Erythroblast (primary cell): Measurements from ENCODE around the gene PPARD.

Source experiments
- DNase-seq, 2 experiments: peaks; one replicate each; lab custom pipeline; 2025; lab: John Stamatoyannopoulos, UW
- GATA1 ChIP-seq: IDR thresholded peaks from 2 replicates; pipeline ENCODE4 v1.6.1; 2011; ENCODE audit warnings: low read depth, mild to moderate bottlenecking, control low read depth, low read length, moderate library complexity
- POLR2A ChIP-seq: IDR thresholded peaks from 2 replicates; pipeline ENCODE4 v1.6.1; 2011; ENCODE audit warnings: mild to moderate bottlenecking, low read length

Gene PPARD

DNA sequence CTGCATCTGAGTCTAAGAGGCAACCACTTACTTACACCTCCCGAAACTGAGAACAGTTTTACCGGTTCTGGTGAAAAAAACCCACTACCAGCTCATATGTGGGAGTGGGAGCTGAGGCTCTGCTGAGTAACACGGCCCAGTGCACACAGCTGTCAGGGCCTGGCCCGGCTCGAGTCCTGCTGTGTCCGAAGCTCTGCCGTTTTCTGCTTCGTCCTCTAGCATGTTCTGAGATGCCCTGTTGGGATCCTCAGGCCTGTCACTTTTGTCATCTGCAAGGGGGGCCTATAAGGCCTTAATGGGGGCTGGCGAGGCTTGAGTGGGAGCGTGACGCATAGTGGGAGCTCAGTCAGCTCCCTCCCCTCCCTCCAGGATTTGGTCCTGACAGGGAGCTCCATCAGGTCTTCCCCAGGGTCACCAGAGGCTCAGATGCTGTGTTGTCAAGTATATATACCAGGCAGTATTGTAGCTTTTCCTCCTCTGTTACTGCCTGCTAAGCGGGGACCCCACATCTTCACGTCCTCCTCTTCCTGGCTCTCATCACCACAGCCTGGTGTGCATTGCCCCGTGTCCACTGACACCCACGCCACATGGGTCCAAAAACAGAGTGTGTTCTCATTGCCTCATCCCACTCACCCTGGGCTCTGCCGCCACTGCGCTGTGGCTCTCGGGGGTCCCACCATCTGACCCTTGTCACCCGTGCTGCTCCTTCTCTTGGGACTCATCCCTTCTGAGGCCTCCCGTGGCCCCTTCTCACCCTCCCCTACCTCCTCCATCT, 64.5 kb downstream of the PPARD start:
- TF ChIP-seq GATA1 = no peak
- TF ChIP-seq POLR2A = no peak
- no peak for DNase-seq

DNA sequence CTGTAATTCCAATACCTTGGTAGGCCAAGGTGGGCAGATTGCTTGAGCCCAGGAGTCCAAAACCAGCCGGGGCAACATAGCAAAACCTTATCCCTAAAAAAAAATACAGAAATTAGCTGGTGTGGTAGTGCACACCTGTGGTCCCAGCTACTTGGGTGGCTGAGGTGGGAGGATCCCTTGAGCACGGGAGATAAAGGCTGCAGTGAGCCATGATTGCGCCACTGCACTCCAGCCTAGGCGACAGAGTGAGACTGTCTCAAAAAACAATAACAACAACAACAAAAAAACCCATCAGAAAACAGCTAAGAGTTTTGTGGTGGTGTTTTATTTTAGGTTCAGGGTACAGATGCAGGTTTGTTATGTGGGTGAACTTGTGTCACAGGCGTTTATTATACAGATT, 66.9 kb downstream of the PPARD start:
- no peak for DNase-seq
- TF ChIP-seq GATA1 = no peak
- TF ChIP-seq POLR2A = no peak

DNA sequence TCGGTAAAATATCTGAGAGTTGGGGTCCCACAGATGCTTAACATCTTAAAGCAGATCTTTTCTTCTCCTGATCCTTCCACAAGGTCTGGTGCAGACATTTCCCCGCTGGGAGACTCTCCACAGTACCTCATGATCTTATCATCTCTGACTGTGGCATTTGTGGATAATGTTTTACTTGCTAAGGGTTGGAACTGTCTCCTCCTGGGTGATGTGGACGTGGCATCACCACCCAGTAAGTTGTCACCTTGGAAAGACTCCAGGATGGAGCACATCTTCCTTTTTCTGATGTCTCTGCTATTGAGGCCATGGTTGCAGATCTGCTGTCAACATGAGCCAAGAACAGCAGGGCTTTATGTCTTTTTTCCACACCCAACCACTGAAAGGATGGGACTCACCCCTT, 67.8 kb downstream of the PPARD start:
- TF ChIP-seq POLR2A (no peak), GATA1 (no peak)
- DNase-seq = no peak

DNA sequence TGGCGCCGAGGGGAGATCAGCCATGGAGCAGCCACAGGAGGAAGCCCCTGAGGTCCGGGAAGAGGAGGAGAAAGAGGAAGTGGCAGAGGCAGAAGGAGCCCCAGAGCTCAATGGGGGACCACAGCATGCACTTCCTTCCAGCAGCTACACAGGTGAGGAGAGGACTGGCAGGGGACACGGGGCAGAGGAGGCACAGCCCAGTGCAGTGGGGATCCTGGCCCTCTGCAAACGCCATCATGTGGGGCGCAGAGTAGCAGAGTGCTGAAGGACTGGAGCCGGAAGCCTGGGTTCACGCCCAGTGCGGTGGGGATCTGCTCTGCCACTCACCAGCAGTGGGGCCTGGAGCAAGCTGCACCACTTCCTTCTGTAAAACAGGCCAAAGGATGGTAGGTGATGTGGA, 68.7 kb downstream of the PPARD start:
- TF ChIP-seq GATA1 = no peak
- TF ChIP-seq POLR2A = no peak
- no peak for DNase-seq

DNA sequence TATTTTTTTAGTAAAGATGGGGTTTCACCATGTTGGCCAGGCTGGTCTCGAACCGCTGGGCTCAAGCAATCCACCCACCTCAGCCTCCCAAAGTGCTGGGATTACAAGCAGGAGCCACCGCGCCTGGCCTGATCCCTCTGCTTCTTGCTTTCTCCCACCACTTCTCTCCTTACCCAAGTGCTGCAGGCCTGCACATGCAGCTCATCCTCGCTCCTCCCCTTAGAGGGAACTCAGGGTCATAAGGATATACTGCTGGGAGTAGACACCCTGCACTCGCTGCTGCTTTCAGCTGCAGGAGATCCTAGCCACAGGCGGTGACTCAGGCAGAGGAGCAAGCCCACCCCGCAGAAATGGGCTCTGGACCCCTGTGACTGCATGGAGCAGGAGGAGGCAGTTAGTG, 69.7 kb downstream of the PPARD start:
- no peak for DNase-seq
- no peak for TF ChIP-seq GATA1
- no peak for TF ChIP-seq POLR2A

DNA sequence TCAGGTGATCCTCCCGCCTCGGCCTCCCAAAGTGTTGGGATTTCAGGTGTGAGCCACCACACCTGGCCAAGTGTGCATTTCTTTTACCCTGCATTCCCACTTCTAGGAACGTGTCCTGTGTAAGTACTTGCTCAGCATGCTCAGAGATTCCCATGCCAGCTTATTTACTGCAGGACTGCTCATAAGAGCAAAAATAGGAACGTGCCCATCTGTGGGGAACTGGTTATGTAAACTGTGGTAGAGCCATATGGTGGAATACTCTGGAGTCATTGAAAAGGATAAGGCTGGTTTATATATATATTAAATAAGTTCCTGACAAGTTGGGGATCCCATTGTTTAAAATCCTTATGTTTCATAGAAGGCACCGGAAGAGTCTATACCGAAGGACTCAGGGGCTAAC, 71.6 kb downstream of the PPARD start:
- TF ChIP-seq POLR2A = no peak
- TF ChIP-seq GATA1 = no peak
- DNase-seq = no peak

DNA sequence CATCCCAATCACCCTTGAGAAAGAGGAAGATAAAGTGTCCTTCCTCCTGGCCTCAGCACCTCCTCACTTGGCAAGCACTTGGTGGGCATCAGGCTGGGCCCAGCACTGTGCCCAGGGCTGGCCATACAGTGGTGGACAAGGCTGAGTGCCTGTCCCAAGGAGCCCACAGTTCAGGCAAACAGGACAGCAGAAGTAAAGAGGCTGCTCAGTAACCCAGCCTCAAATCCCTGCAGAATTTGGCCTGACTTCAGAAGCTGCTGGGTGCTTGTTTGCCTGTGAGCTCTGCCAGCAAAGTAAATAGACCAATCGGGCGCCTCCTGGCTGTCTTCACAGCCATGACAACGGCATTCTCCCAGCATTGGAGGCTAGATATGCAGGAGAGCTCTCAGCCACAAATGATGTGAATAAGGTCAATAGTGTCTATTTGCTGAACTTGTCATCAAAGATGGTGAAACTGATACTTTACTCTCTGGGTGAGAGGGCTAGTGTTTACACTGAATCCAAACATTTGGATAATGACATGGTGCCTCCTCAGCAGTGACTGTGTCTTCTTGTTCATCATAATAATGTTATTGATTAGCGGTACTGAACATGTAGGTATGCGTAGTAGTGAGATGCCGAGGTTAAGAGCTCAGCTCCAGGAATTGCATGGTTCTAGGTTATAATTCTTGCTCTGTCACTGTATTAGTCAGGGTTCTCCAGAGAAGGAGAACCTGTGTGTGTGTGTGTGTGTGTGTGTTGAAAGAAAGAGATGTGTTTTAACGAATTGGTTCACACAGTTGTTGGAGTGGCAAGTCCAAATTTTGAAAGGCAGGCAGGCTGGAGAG, 72.9 kb downstream of the PPARD start:
- DNase-seq = peak; percentile 42 to 46
- no peak for TF ChIP-seq GATA1
- no peak for TF ChIP-seq POLR2A

DNA sequence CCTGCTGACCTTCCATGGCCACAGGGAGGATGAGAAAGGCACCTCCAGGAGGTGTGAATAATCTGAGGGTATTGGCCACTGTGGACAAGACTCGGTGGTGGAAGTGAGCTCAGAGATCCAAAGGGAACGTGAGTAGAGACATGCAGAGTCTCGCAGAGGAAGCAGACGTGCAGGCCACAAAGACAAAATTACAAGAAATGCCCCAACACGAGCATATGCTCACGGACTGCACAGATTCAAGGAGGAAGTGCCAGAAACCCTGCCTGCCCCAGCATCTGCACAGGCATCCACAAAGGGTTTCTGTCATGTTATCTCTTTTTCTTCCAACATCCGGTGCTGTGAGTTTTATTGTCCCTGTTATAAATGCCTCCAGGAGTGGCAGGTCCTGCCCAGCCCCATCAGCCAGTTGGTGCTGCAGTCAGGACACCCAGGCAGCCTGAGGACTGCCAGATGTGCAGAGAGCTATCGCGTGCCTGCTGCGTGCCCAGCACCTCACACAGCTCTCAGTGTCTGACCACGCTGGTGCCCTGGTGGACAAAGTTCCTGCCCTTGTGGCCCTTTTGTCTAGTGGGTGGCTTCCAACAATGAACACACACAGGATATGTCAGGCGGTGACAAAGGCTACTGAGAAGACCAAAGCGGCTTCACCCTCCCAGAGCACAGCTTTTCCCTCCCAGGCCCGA, 75.8 kb downstream of the PPARD start:
- TF ChIP-seq GATA1 = no peak
- TF ChIP-seq POLR2A = no peak
- DNase-seq = no peak

DNA sequence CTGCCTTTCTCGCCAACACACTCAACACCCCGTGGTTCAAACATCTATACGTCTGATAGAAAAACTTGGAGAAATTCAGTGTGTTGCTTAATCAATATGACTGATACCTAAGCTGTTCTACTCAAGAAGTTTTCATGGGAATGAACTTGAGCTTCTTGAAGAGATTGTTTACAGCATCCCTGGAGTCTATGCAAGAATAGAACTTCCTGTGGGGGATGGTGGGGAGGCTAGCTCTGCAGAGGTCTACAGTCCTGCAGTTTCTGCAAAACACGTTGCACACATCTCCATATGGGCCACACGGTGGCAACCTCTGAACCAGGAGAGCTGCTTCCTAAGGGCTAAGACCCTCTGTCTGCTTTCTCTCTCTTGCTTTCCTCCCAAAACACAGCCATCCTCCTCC, 77.1 kb downstream of the PPARD start:
- DNase-seq = peak; percentile 13 to 17
- no peak for TF ChIP-seq POLR2A

DNA sequence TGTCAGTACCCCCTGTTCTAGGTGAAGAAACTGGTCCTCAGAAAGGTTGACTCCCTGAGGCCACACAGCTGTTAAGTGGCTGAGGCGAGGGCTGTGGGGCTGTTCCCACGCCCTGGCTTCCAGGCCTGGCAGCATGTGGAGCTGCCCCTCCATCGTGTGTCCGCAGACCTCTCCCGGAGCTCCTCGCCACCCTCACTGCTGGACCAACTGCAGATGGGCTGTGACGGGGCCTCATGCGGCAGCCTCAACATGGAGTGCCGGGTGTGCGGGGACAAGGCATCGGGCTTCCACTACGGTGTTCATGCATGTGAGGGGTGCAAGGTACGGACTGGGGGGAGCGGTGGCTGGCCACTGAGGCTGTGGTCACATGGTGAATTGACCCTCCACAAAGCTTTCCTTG, 77.6 kb downstream of the PPARD start:
- TF ChIP-seq GATA1 = no peak
- no peak for TF ChIP-seq POLR2A
- DNase-seq = no peak

DNA sequence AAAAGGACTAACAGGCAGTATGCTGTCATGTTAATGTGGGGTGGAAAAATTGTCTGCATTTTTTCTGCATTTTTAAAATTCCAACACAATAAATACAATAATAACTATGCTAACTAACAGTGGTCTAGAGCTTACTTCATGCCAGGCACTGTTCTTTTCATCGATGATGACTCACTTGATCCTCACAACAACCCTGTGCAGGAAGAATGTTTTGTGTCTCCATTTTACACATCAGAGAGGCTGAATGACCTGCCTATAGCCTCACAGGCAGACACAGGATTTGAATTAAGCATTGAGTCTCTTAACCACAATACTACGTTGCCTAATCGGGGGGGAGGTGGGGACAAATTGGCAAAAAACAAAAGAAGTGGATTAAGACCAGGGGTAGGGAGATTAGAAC, 82.9 kb downstream of the PPARD start:
- no peak for DNase-seq
- TF ChIP-seq POLR2A (no peak), GATA1 (no peak)

DNA sequence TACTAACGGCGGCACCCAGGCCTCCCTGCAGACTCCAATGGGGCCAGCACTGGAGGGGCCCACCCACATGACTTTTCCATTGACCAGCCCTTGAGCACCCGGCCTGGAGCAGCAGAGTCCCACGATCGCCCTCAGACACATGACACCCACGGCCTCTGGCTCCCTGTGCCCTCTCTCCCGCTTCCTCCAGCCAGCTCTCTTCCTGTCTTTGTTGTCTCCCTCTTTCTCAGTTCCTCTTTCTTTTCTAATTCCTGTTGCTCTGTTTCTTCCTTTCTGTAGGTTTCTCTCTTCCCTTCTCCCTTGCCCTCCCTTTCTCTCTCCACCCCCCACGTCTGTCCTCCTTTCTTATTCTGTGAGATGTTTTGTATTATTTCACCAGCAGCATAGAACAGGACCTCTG, 83.7 kb downstream of the PPARD start:
- DNase-seq = no peak
- TF ChIP-seq GATA1 (no peak), POLR2A (no peak)

DNA sequence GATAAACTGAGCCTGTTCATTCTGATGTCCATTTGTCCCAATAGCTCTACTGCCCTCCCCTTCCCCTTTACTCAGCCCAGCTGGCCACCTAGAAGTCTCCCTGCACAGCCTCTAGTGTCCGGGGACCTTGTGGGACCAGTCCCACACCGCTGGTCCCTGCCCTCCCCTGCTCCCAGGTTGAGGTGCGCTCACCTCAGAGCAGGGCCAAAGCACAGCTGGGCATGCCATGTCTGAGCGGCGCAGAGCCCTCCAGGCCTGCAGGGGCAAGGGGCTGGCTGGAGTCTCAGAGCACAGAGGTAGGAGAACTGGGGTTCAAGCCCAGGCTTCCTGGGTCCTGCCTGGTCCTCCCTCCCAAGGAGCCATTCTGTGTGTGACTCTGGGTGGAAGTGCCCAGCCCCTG, 85.1 kb downstream of the PPARD start:
- TF ChIP-seq POLR2A = no peak
- TF ChIP-seq GATA1 = no peak
- DNase-seq = no peak

DNA sequence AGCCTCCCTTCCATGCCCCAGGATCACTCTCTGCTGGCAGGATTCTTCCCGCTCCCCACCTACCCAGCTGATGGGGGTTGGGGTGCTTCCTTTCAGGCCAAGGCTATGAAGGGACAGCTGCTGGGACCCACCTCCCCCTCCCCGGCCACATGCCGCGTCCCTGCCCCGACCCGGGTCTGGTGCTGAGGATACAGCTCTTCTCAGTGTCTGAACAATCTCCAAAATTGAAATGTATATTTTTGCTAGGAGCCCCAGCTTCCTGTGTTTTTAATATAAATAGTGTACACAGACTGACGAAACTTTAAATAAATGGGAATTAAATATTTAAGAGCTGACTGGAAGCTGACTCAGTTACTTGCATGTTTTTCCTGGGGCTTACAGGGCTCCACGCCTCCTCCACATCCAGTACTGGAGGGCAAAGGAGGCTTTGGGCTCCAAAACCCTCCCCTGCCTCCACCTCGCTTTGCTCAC, 85.5 kb downstream of the PPARD start:
- DNase-seq = no peak
- TF ChIP-seq POLR2A (no peak), GATA1 (no peak)
